GM18520 (cell line): ENCODE results near the gene TNFSF8.

Experiments
- ATAC-seq: cut with Tn5 transposase; IDR thresholded peaks from one replicate; pipeline ENCODE4 v1.9.1; 2021; ENCODE audit not compliant: unreplicated experiment

The TNFSF8 gene

GRCh38 chr9:114878879-114879564, 51.4 kb downstream of the TNFSF8 start:
- ATAC-seq, result no peak

- ATAC-seq, result no peak
Observed at GRCh38 chr9:114869845-114870244, 60.5 kb downstream of the TNFSF8 start.

DNA sequence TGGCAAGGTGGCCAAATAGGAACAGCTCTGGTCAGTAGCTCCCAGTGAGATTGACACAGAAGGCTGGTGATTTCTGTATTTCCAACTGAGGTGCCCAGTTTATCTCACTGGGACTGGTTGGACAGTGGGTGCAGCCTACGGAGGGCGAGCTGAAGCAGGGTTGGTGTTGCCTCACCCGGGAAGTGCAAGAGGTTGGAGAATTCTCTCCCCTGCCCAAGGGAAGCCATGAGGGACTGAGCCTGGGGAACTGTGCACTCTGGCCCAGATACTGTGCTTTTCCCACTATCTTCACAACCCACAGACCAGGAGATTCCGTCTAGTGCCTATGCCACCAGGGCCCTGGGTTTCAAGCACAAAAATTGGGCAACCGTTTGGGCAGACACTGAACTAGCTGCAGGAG, 61.0 kb downstream of the TNFSF8 start:
- ATAC-seq, result no peak

- no peak for ATAC-seq
Observed at GRCh38 chr9:114867327-114867726, 63.1 kb downstream of the TNFSF8 start.

DNA sequence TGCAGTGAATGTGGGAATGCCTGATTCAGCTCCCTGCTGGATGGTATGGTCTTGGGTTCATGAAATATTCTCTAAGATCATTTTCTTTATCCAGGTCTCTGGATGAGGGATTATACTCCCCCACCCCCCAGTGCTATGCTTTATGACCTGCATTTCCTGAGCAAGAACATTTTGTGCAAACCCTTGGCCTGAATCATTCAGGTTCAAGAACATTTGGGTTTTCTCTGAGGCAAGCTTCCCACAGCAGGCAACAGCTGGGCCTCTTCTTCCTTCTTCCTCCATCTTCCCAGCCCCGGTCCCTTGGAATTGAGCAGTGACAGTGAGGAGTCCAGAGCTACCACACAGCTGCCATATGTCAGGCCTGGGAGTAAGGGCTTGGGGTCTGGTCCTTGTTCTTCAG, 65.9 kb downstream of the TNFSF8 start:
- ATAC-seq, result no peak

DNA sequence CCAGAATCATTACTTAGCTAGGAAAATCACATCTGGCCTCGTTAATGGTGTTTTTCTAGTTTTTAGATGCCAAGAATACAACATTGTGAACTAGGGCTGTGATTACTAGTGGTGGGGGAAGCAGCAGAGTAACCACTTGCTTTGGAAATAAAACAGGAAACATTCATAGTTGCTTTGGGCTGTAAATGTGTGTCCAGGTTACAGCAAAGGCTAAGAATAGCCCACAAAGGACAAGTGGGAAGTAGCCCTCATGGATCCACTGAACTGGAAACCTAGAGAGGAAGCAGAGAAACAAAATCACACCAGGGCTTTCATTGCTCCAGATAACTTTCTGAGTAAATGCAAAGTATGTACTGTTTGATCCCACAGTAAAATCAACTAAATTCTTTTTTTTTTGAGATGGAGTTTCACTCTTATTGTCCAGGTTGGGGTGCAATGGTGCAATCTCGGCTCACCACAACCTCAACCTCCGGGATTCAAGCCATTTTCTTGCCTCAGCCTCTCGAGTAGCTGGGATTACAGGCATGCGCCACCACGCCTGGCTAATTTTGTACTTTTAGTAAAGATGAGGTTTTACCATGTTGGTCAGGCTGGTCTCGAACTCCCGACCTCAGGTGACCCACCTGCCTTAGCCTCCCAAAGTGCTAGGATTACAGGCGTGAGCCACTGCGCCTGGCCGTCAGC, 68.3 kb downstream of the TNFSF8 start:
- ATAC-seq, result no peak

DNA sequence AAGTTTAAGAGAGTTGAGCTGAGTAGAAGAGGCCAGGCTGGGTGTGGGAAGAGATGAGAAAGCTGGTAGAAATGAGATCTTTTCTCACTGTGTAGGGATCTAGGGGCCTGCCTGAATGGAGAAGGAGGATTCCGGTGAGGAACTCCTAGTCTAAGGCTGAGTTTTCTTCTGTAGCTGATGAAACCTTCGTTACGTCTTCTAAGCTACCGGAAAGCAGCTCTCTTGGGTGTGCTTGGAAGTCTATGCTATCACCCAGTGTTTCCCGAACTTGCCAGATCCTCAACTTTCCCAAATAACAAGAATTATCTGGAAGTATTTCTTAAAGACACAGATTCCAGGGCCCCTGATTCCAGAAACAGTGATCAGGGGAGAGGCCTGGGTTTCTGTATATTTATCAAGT, 69.1 kb downstream of the TNFSF8 start:
- no peak for ATAC-seq

GRCh38 chr9:114860187-114860586, 70.2 kb downstream of the TNFSF8 start:
- no peak for ATAC-seq

DNA sequence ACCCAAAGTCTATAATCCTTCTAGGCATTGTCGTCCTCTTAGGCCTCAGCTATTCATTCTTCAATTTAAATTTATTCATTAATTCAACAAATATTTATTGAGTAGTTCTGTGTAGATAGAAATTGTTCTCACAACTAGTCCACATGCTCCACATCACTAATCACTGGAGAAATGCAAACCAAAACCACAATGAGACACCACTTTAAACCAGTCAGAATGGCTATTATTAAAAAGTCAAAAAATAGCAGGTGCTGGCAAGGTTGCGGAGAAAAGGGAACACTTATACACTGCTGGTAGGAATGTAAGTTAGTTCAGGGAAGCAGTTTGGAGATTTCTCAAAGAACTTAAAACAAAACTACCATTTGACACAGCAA, 73.5 kb downstream of the TNFSF8 start:
- no peak for ATAC-seq

DNA sequence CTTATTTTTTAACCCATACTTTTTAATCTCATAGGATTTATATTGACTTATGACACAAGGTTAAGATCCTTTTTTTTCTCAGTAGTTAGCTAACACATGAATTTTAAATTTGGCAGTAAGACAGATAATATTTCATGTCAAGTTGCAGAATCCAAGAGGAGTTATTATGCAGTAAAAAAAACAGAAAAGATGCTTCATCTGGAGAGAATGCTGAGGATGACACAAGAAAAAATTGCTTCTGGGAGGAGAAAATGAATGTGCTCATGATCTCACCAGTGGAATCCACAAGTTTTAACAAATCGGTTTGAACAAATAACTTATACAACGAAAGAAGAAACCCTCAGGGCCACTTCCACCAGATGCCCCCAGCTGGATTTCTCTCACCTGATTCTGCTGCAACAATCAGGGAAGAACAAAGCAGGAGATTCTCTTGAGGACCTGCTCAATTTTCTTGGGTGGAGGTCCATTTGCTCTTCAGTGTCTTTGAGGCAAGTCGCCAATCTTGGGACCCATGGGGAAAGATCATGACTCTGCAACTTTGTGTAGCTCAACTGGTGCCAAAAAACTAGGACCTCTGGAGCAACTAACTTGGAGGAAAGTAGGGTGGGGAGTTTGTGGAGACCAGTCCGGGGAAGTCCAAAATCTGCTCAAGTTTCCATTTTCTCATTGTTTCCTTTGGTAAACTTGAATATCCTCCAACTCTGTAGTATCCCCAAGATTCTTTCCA, 74.0 kb downstream of the TNFSF8 start:
- no peak for ATAC-seq

- no peak for ATAC-seq
Observed at GRCh38 chr9:114855488-114855887, 74.9 kb downstream of the TNFSF8 start.

DNA sequence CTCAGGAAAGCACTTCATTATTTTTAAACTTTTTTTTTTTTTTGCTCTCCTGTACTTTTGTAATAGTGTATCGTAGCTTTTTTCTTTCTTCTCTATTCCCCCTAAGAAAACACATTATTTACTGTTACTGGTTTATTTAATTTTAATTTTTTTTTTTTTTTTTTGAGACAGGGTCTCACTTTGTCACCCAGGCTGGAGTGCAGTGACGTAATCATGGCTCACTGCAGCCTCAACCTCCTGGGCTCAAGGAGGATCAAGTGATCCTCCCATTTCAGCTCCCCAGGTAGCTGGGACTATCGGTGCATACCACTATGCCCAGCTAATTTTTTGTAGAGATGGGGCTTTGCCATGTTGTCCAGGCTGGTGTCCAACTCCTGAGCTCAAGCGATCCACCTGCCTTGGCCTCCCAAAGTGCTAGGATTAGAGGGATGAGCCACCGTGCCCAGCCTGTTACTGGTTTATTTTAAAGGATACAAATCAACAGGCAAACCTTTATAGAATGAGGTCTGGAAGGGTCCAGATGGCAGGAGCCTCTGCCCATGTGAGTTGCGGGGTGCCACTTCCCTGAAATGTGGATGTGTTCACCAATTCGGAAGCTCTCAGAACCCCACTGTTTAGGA, 75.5 kb downstream of the TNFSF8 start:
- no peak for ATAC-seq

DNA sequence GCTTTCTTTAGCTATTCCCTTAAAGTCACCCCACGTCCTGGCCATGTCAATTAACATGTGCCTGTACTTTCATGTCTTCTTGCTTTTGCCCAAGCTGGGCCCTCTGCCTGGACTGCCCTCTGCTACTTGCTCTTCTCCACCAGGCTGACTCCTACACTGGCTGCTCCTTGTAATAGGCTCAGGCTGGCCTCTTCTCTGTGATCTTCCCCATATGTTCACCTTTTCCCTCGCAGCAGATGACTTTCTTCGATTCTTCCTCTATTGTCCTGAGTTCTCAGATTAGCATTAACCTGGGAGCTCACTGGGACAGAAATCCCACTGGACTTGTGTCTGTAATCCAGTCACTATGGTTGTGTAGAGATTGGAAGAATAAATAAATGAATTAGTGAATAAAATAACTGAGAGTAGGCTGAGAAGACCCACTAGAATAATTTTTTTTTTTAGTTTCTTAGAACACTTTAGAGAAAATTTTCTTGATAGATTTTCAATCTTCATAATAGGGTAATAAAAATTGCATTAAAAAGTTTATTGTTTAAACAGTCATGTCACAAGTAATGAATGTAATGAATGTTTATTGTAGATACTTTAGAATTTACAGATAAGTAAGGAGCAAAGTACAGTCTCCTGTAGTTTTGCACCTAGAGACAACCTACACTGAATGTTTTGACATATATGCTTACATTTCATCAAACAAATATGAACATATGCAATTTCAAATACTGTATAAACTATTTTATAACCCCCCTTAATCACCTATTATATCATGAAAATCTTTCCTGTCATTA, 77.1 kb downstream of the TNFSF8 start:
- no peak for ATAC-seq

- no peak for ATAC-seq
Observed at GRCh38 chr9:114852050-114852594, 78.3 kb downstream of the TNFSF8 start.

GRCh38 chr9:114851306-114851705, 79.1 kb downstream of the TNFSF8 start:
- ATAC-seq, result no peak
